ENCODE results near the gene IFT172.

DNA sequence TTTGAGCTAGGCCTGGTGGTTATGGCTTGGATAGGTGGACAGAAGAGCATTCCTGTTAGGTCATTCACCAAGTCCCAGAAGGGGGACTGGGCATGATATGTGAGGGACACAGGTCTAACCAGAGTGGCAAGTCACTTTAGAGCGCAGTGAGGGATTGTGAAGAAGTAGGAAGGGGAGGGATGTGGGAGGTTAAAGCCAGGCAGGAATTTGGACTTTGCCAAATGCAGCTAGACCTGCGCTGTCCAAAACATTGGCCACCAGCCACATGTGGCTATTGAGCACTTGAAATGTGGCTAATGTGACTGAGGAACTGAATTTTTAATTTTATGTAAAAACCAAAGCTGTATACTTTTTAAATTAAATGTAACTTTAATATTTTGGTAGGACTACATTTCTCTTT lies 30.8 kb upstream of the IFT172 start:
- TF ChIP-seq, protein P1, sequence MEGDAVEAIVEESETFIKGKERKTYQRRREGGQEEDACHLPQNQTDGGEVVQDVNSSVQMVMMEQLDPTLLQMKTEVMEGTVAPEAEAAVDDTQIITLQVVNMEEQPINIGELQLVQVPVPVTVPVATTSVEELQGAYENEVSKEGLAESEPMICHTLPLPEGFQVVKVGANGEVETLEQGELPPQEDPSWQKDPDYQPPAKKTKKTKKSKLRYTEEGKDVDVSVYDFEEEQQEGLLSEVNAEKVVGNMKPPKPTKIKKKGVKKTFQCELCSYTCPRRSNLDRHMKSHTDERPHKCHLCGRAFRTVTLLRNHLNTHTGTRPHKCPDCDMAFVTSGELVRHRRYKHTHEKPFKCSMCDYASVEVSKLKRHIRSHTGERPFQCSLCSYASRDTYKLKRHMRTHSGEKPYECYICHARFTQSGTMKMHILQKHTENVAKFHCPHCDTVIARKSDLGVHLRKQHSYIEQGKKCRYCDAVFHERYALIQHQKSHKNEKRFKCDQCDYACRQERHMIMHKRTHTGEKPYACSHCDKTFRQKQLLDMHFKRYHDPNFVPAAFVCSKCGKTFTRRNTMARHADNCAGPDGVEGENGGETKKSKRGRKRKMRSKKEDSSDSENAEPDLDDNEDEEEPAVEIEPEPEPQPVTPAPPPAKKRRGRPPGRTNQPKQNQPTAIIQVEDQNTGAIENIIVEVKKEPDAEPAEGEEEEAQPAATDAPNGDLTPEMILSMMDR (IDR thresholded peaks at IDR 0.05; ENCODE audit: low read depth, low read length) = no peak
- TF ChIP-seq EZH2phosphoT487 (IDR thresholded peaks at IDR 0.05; ENCODE audit: low read depth) = no peak

All from OCI-LY3 (cell line).